H9 (cell line): ENCODE measurements around the gene IGFALS. TPM values are rescaled to one million over a fixed set of nuclear protein-coding genes. Genes with fewer than 3 reads are reported as not detected.

Source experiments
- DNase-seq: peaks from one replicate; pipeline ENCODE4 v3.0.0-alpha.2; 2017
- H2AFZ ChIP-seq: one replicate; pipeline ENCODE4 v1.6.1; 2013; ENCODE audit warnings: mild to moderate bottlenecking, low read length, control low read depth, moderate library complexity
- H2AK5ac ChIP-seq: 2 replicates; pipeline ENCODE4 v1.6.1; 2013; ENCODE audit warnings: low read length, control low read depth, mixed read lengths; ENCODE audit not compliant: insufficient read length
- H2BK120ac ChIP-seq: one replicate; pipeline ENCODE4 v1.6.1; 2013; ENCODE audit warnings: low read depth, mild to moderate bottlenecking, low read length, control low read depth, inconsistent platforms; ENCODE audit not compliant: poor library complexity, severe bottlenecking
- H2BK12ac ChIP-seq: 2 replicates; pipeline ENCODE4 v1.6.1; 2013; ENCODE audit warnings: low read length, control low read depth, mixed read lengths, low read depth; ENCODE audit not compliant: insufficient read length
- H2BK15ac ChIP-seq: 2 replicates; pipeline ENCODE4 v1.6.1; 2013; ENCODE audit warnings: low read depth, low read length, control low read depth
- H2BK20ac ChIP-seq: one replicate; pipeline ENCODE4 v1.6.1; 2013; ENCODE audit warnings: low read depth, mild to moderate bottlenecking, low read length, control low read depth, inconsistent platforms; ENCODE audit not compliant: poor library complexity, severe bottlenecking
- H2BK5ac ChIP-seq: 2 replicates; pipeline ENCODE4 v1.6.1; 2013; ENCODE audit warnings: low read length, control low read depth, mixed read lengths; ENCODE audit not compliant: insufficient read length
- H3K14ac ChIP-seq: 2 replicates; pipeline ENCODE4 v1.6.1; 2013; ENCODE audit warnings: low read length, control low read depth; ENCODE audit not compliant: insufficient read depth
- H3K18ac ChIP-seq: 2 replicates; pipeline ENCODE4 v1.6.1; 2013; ENCODE audit warnings: low read depth, mild to moderate bottlenecking, mixed read lengths, low read length, control low read depth; ENCODE audit not compliant: insufficient read length
- H3K23ac ChIP-seq: 2 replicates; pipeline ENCODE4 v1.6.1; 2013; ENCODE audit warnings: low read length, control low read depth, mixed read lengths, low read depth; ENCODE audit not compliant: insufficient read length
- H3K23me2 ChIP-seq: 2 replicates; pipeline ENCODE4 v1.6.1; 2013; ENCODE audit warnings: low read depth, mild to moderate bottlenecking, mixed read lengths, low read length, control low read depth; ENCODE audit not compliant: insufficient read length, poor library complexity, severe bottlenecking
- H3K27ac ChIP-seq: 2 replicates; pipeline ENCODE4 v1.5.1; 2013; ENCODE audit warnings: low read length, control low read depth, mixed read lengths, low read depth; ENCODE audit not compliant: insufficient read length
- H3K27me3 ChIP-seq: 2 replicates; pipeline ENCODE4 v1.6.1; 2013; ENCODE audit warnings: low read length, control low read depth, inconsistent platforms; ENCODE audit not compliant: insufficient read depth
- H3K4ac ChIP-seq: 2 replicates; pipeline ENCODE4 v1.6.1; 2013; ENCODE audit warnings: low read depth, mild to moderate bottlenecking, control low read depth, inconsistent platforms, low read length, moderate library complexity
- H3K4me1 ChIP-seq: 2 replicates; pipeline ENCODE4 v1.6.1; 2013; ENCODE audit warnings: low read length, control low read depth, inconsistent platforms; ENCODE audit not compliant: insufficient read depth
- H3K4me2 ChIP-seq: 2 replicates; pipeline ENCODE4 v1.6.1; 2013; ENCODE audit warnings: low read length, control low read depth, mixed read lengths; ENCODE audit not compliant: insufficient read length, insufficient read depth
- H3K56ac ChIP-seq: 2 replicates; pipeline ENCODE4 v1.6.1; 2013; ENCODE audit warnings: low read depth, mild to moderate bottlenecking, mixed read lengths, low read length, control low read depth; ENCODE audit not compliant: insufficient read length
- H3K79me1 ChIP-seq: 2 replicates; pipeline ENCODE4 v1.6.1; 2013; ENCODE audit warnings: low read depth, mild to moderate bottlenecking, moderate library complexity, low read length, control low read depth, inconsistent platforms; ENCODE audit not compliant: insufficient read depth, poor library complexity, severe bottlenecking
- H3K79me2 ChIP-seq: 2 replicates; pipeline ENCODE4 v1.6.1; 2013; ENCODE audit warnings: low read length, control low read depth, inconsistent platforms; ENCODE audit not compliant: insufficient read depth
- H3K9ac ChIP-seq: 2 replicates; pipeline ENCODE4 v1.6.1; 2013; ENCODE audit warnings: low read length, control low read depth, mixed read lengths; ENCODE audit not compliant: insufficient read length; ENCODE audit errors: extremely low read depth
- H3K9me3 ChIP-seq: one replicate; pipeline ENCODE4 v1.6.1; 2013; ENCODE audit warnings: low read depth, low read length, inconsistent platforms; ENCODE audit not compliant: control insufficient read depth
- H3T11ph ChIP-seq: one replicate; pipeline ENCODE4 v1.6.1; 2013; ENCODE audit warnings: mild to moderate bottlenecking, low read length, control low read depth, inconsistent platforms
- H4K20me1 ChIP-seq: one replicate; pipeline ENCODE4 v1.6.1; 2013; ENCODE audit not compliant: control insufficient read depth, insufficient read length, insufficient read depth
- H4K5ac ChIP-seq: 2 replicates; pipeline ENCODE4 v1.6.1; 2013; ENCODE audit warnings: low read depth, mild to moderate bottlenecking, mixed read lengths, low read length, control low read depth; ENCODE audit not compliant: insufficient read length
- H4K8ac ChIP-seq: replicated peaks from 2 replicates; pipeline ENCODE4 v1.6.1; 2013; ENCODE audit warnings: low read length, control low read depth, mixed read lengths, low read depth; ENCODE audit not compliant: insufficient read length
- H4K91ac ChIP-seq: 2 replicates; pipeline ENCODE4 v1.6.1; 2013; ENCODE audit warnings: low read depth, mild to moderate bottlenecking, moderate library complexity, mixed read lengths, low read length, control low read depth; ENCODE audit not compliant: insufficient read length
- H3K27ac Mint-ChIP-seq, 3 experiments: 2 replicates in 2 of 3; 3 replicates in 1 of 3; pipeline ENCODE4 v1.8.0; 2020 to 2021; ENCODE audit warnings: mixed read lengths in 3 of 3, mild to moderate bottlenecking in 1 of 3, moderate library complexity in 1 of 3
- H3K27me3 Mint-ChIP-seq: 2 replicates; pipeline ENCODE4 v1.8.0; 2021; ENCODE audit warnings: low read depth, mild to moderate bottlenecking, moderate library complexity, mixed read lengths
- H3K36me3 Mint-ChIP-seq, 3 experiments: 2 replicates in 2 of 3; 3 replicates in 1 of 3; pipeline ENCODE4 v1.8.0; 2020 to 2021; ENCODE audit warnings: low read depth in 3 of 3, mixed read lengths in 3 of 3; ENCODE audit not compliant: insufficient read depth in 1 of 3
- H3K4me1 Mint-ChIP-seq, 2 experiments: 2 replicates each; pipeline ENCODE4 v1.8.0; 2020; ENCODE audit warnings: mixed read lengths in 2 of 2
- H3K4me3 Mint-ChIP-seq, 2 experiments: 2 replicates in 1 of 2; 3 replicates in 1 of 2; pipeline ENCODE4 v1.8.0; 2020 to 2021; ENCODE audit warnings: mild to moderate bottlenecking in 2 of 2, mixed read lengths in 2 of 2, moderate library complexity in 1 of 2
- H3K9me3 Mint-ChIP-seq, 2 experiments: 2 replicates in 1 of 2; 3 replicates in 1 of 2; pipeline ENCODE4 v1.8.0; 2020; ENCODE audit warnings: mild to moderate bottlenecking in 2 of 2, mixed read lengths in 2 of 2, moderate library complexity in 1 of 2
- WGBS: extraction: QIAGEN DNeasy Blood & Tissue Kit; methylation state at CpG from one replicate; pipeline ENCODE4 v1.1.7; 2013; ENCODE audit warnings: missing lambda C conversion rate, low lambda C conversion rate, mixed read lengths; ENCODE audit not compliant: insufficient read length; ENCODE audit errors: extremely low coverage; 5-methylcytosine and 5-hydroxymethylcytosine counted together
- total RNA-seq: library from RNA; stranded (reverse); gene quantifications from 2 replicates; pipeline ENCODE4 v1.2.1, GENCODE V29; 2021
- TF ChIP-seq, protein P1 (sequence below): fragments of 200-600 bp; sonication (generic); conservative IDR thresholded peaks from 3 replicates; pipeline ENCODE4 v1.8.0; 2021; ENCODE audit warnings: antibody characterized with exemption, mild to moderate bottlenecking

IGFALS gene
- total RNA-seq, 1 experiment from 2014 or later, result not detected

DNA sequence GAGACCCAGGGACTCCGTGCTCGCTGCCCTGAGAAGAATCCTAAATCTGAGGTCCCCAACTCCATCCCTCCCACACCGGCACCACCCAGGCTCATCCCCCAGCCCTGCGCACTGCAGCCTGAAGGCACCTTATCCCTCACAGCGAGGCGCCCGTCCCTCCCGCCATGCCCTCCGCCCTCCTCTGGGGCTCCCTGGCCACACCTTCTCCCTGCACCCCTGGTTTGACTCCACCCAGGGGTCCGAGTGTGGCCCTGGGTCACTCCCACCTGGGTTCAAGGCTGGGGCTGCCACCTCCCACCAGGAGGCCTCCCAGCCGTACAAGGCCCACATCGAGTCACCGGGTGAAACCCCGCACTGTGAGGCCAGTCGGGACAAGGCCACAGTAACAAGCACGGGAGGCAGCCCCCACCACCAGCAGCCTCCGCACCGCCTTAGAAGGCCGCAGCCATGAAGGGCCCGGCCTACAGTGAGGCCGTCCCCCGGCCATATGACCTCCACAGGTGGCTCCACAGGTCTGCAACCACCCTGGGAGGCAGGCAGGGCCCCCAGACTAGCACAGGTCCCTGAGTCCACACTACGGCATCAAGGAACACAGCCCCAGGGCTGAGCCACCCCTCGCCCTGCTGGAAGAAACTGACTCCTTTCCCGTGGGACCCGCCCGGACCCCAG, 24.8 kb upstream of the IGFALS start:
- H3K4me1 Mint-ChIP-seq, result no peaks in the 10 kb centered on the region
- Histone ChIP-seq H3K9ac (no peak overlapping the region), H4K5ac (no peak overlapping the region), H4K8ac (no peak overlapping the region), H2BK5ac (no peak overlapping the region), H3K4me2 (no peak overlapping the region), H2BK12ac (no peak overlapping the region), H3T11ph (no peak overlapping the region), H2BK15ac (no peak overlapping the region), H3K4me1 (no peaks in the 10 kb centered on the region), H3K23me2 (no peaks in the 10 kb centered on the region), H4K91ac (no peak overlapping the region), H3K23ac (no peak overlapping the region), H2AFZ (no peak overlapping the region), H3K79me1 (no peaks in the 10 kb centered on the region), H3K27ac (no peak overlapping the region), H2AK5ac (no peak overlapping the region), H2BK120ac (no peak overlapping the region), H3K27me3 (no peaks in the 10 kb centered on the region), H3K4ac (no peak overlapping the region), H3K79me2 (no peaks in the 10 kb centered on the region), H4K20me1 (no peaks in the 10 kb centered on the region), H3K14ac (no peak overlapping the region), H2BK20ac (no peak overlapping the region), H3K56ac (no peak overlapping the region), H3K9me3 (no peaks in the 10 kb centered on the region), H3K18ac (no peak overlapping the region)
- no peaks in the 10 kb centered on the region for H3K9me3 Mint-ChIP-seq
- H3K4me3 Mint-ChIP-seq, result no peak overlapping the region
- H3K36me3 Mint-ChIP-seq, result peaks cover 4 to 17% (median 16%) of the 10 kb centered on the region in 3 experiments; a peak in 6 of 7 replicates
- H3K27me3 Mint-ChIP-seq, result no peaks in the 10 kb centered on the region; the same call in 1 of the 2 replicates
- WGBS, result no CpG with 5 or more reads among the region's 27 CpGs
- DNase-seq, result no peak
- TF ChIP-seq, protein P1, sequence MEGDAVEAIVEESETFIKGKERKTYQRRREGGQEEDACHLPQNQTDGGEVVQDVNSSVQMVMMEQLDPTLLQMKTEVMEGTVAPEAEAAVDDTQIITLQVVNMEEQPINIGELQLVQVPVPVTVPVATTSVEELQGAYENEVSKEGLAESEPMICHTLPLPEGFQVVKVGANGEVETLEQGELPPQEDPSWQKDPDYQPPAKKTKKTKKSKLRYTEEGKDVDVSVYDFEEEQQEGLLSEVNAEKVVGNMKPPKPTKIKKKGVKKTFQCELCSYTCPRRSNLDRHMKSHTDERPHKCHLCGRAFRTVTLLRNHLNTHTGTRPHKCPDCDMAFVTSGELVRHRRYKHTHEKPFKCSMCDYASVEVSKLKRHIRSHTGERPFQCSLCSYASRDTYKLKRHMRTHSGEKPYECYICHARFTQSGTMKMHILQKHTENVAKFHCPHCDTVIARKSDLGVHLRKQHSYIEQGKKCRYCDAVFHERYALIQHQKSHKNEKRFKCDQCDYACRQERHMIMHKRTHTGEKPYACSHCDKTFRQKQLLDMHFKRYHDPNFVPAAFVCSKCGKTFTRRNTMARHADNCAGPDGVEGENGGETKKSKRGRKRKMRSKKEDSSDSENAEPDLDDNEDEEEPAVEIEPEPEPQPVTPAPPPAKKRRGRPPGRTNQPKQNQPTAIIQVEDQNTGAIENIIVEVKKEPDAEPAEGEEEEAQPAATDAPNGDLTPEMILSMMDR, result no peak
- H3K27ac Mint-ChIP-seq, result no peak overlapping the region
